ENCODE data around the gene WWOX.

DNA sequence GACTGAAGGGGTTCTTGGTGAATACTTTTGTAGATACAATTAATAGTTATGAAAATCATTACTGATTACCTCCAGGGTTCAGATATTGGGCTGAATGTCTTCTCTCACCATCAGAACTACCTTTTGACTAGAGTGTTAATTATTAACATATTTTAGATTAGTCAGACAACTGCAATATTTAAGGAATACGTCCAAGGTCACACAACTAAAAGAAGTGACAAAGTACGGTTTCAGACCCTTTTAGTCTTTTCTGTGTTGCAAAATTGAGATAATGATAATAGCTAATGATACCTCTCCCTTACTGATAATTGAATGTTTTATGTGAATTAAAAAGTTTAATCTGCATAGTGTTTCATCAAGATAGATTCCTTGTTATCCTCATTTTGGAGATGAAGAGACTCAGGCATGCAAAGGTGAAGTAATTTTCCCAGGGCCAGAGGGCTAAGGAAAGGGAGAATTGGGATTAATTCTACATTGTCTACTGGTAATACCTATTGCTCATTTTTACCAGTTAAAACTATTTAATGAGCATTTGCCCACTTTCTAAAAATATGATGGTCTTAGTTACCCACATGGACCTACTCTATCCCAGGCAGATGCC is 107.3 kb downstream of the WWOX start:
- TF ChIP-seq CTCF (IDR thresholded peaks at IDR 0.05) (no peak), POLR2AphosphoS5 (IDR thresholded peaks at IDR 0.05) (no peak), POLR2A (IDR thresholded peaks at IDR 0.05) (no peak), EP300 (IDR thresholded peaks at IDR 0.05) (no peak)

Data from gastroesophageal sphincter (tissue), 3 donors.